NCI-H128 (cell line): ENCODE measurements around the gene C3orf20.

Experiments used
- DNase-seq: peaks from one replicate; lab custom pipeline; 2025; ENCODE audit not compliant: unreplicated experiment; lab: John Stamatoyannopoulos, UW

Gene C3orf20

DNA sequence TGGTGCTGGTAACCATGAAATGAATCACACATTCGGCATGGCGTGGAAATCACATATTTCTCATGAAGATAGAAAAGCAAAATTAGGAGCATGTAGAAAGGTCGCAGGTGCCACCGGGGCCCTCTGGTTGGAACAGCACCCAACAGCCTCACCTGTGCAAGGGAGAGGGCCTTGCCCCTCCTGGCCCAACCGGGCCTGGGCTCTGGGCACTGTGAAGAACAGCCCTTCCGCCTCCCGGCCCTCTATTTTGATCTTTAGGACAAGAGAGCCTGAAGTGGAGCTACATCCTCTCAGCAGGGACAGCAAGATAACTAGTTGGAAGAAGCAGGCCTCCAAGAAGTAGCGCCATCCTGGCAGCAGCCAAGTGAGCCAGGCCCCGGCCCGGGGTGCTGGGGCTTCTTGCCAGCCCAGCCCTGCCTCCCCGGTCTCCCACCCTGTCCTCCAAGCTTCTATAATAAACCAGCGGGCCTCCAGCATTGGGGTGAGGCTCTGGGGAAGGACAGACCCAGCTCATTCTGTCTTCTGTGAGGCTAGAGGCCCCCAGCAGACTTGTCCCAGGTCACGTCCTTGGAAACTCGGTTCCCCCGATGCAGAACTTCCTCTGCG, 97.7 kb downstream of the C3orf20 start:
- DNase-seq, result no peak

DNA sequence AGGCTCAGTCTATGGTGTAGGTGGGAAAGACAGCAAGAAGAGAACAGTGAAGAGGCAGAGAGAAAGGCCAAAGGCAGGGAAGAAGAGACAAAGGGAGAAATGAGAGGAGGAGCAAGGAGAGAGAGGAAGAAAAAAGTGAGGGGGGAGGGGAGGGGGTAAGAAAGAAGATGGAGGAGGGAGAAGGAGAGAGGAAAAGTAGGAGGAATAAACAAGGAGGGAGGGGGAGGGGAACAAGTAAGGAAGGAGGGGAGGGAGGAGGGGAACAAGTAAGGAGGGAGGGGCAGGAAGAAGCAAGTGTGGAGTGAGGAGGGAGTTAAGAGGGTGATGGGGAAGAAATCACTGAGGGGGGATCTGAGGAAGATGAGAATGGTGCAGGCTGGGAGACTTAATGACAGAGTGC, 98.3 kb downstream of the C3orf20 start:
- no peak for DNase-seq

DNA sequence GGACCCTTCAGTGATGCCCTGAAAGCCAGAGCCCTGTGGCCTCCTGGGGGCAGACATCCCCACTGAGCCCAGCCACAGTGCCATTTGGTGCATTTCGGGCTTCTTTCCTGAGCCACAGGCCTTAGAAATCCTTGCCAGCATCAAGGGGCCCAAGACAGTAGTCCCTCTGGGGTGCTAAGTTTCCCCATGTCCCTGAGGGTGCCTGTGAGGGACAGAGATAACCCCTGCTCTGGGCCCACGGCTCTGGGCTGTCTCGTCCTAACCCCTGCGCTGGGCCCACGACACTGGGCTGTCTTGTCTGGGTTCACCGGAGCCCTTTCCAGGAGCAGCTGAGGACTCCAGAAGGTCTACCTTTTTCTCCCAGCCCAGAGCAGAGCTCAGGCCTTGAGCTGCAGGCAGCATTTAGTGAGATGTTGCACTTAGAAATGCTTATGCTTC, 98.8 kb downstream of the C3orf20 start:
- no peak for DNase-seq

DNA sequence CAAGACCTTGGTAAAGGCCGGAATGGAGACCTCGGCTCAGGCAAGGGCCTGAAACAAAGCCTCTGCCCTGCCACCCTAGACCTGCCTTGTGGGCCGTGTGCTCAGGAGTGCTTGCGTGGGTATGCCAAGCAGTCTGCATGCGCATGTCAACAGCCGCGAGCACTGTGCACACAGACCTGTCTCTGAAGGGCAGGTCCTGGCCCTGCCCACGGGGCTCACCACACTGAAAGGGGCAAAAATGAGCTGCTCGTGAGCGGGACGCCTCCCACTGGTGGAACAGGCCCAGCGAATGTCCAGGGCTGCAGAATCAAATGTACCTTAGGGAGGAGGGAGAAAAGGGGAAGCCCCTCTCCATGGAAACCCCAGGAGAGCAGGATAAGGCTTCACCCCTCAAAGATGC, 99.5 kb downstream of the C3orf20 start:
- DNase-seq, result no peak

DNA sequence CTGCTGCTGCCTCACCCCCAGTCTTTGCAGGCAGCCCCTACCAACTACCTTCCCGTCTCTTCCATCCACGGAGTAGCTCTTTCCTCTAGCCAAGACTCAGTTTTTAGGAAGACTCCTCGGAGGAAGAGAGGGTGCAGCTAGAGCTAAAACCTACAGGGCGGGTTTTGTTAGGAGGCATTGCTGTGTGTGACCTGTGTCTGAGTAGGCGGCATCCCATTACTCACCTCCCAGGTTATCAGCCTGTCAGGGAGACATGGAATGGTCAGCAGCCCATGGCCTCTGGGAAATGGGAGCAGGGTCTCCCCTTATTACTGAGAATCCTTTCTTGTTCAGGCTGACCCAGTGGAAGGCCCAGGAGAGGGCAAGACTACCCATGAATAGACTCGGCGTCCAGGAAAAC, 100.1 kb downstream of the C3orf20 start:
- DNase-seq, result no peak

DNA sequence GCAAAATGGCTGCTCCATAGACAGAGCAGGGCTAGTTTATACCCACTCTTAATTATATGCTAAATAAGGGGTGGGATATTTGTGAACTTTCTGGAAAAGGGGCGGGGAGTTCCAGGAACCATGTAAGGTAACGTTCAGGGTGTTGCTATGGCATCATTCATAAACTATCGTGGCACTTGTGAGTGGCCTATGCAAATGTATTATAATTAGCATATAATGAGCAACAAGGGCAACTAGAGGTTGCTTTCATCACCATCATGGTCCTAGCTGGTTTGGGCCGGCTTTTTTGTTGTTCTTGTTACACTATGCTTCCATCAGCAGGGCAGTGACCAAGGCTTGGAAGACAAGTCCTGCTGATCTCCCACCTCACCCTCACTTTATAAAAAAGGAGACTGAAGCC, 100.6 kb downstream of the C3orf20 start:
- no peak for DNase-seq

DNA sequence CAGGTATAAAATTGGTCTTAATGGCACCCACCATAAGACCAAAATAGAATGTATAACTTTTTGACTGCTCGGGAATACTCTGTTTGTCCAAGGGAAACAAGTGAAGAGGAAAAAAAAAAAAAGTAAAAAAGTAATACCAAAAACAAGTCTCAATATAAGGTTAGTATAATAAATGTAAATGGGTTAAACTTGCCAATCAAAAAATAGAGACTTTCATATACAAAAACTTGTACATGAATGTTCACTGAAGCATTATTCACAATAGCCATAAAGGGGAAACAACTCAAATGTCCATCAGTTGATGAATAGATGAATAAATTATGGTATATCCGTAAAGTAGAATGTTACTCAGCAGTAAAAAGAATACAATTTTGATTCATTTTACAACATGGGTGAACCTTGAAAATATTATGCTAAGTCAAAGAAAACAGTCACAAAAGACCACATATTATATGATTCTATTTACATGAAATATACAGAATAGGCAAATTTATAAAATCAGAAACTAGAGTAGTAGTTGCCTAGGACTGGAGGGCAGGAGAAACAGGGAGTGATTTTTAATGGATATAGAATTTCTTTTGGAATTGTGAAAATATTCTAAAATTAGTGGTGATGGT, 104.2 kb downstream of the C3orf20 start:
- no peak for DNase-seq

DNA sequence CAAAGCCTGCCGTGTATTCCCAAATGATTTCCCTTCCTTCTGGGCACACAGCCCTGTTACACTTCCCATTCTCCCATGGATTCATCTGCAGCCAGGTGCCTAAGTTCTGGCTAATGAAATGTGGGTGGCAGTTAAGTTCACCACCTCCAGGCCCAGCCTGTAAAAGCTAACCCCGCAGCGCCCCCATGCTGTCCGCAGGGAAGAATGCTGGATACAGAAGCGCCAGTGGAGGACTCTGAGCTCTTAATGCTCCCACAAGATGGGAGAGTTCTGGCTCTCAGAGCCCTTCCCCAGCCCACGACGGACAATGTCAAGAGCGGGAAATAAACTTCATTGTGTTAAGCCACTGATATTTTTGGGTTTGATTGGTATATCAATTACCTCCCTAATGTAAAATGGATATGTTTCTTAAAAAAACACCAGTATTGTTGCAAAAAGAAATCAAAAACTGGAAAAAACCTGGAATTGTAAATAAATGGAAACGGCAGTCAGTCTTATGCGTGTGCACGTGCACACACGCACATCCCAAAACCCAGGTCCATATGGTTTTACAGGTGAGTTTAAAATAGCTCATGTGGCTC, 106.1 kb downstream of the C3orf20 start:
- no peak for DNase-seq

DNA sequence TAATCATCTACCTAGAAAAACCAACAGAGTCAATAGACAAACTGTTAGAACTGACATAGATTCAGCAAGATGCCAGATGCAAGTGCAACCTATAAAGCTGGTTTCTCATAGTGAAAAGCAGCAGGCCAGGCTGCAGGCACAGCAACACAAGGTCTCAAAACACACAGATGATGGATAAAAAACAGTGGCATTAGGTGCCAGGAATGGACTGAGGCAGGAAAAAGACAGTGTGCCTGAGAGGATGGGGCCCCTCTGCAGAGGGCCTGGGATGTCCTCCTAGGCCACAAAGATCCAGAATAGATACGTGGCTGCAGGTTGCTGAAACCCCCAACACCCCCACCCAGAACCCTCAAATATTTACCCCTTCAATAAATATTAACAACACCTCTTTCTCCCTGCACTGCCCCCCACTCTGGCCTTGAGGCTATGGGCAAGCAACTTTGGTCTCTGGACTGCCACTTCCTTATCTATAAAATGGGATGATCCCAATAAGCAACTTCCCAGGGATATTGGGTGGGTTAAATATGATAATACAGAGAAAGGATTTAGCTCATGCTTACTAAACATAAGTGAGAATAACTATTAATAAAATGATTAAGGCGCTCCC, 108.6 kb downstream of the C3orf20 start:
- no peak for DNase-seq

DNA sequence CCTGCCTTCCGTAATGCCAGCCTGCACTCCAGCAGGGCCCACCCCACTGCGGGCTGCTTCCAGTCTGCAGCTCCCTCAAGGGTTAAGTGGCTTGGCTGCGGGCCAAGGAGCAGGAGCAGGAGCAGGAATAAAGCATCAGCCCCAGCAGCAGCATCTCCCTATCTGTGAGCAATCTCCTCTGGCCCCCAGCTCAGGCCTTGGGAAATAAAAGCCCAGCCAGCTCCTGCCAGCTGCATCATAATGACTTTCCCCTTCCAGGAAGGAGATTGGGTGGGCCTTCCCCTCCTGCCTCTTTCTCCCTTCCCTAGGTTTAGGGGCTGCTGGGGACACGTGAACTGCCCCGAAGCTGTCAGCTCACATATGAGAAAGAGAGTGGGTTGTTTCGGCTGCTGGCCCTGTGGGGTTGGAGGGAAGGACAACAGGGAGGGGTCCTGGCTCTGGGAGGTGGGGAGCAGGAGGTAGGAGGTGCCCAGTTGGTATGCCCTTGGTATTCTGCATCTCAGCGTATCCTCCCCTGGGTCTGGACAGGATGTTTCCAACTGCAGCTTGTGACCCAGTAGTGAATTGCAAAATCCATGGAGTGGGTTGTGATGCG, 109.2 kb downstream of the C3orf20 start:
- DNase-seq, result no peak

DNA sequence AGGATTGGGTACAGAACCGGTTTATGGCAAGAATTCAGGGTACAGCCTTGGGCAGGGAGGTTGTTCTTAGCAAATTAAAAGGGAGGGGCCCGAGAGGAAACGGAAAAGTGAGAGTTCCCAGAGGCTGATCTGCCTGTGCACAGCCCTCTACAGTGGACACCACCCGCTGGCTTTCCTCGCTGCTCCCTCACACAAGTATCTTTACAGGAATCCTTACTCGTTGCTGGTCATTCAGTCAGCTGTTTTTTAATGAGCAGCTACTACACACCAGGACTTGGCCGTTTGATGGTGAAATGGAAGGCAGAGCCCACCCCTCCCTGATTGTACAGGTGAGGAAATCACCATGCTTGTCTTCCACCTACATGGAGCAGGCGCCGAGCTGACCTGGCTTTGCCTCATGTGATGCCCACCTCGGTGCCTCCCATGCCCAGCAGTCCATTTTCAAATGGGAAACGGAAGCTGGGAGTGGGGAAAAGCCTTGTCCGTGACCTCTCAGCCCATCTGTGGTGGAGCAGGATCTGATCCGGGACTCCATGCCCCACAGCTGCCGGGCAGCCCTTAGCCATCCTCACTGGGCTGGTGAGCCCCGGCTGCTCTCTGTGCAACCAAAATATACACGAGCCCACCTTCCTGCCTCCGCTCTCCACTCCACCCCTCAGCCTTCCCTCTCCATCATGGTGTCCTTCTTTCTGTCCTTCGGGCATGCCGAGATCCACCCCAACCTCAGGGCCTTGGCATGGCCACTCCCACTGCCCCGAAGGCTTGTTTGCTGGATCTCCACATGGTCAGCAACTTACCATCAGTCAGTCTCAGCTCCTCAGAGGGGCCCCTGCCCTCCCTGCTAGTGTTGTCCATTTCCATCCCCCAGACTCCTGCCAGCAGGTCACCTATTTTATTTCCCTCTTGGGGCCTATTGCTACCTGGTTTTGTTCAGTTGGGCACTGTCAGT, 110.5 kb downstream of the C3orf20 start:
- DNase-seq, result no peak

DNA sequence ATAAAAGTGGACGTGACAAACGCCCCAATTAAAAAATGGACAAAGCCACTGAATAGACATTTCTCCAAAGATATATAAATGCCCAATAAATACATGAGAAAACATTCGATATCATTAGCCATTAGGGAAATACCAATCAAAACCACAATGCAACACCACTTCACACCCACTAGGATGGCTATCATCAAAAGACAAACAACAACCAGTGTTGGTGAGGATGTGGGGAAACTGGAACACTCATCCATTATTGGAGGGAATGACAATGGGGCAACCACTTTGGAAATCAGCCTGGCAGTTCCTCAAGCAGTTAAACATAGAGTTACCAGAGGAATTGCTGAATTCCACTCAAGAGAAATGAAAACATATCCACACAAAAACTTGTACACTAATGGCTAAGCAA, 111.4 kb downstream of the C3orf20 start:
- DNase-seq, result no peak

DNA sequence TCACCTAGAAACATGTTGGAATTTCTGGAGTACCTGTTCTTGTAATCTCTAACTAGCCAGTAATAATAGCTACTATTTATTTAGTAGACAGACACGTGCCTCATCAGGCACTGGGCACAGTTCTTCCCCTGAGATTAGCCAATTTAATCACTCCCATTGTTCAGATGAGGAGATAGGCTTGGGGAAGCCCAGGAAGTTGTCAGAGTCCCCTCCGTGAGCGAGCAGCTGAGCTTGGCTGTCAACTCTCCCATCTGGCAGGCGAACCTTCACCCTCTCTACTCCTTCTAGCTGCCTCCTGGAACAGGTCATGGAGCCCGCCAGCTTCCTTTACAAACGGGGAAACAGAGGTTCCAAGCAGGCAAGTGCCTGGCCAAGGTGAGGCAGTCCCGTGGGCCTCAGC, 112.7 kb downstream of the C3orf20 start:
- no peak for DNase-seq

DNA sequence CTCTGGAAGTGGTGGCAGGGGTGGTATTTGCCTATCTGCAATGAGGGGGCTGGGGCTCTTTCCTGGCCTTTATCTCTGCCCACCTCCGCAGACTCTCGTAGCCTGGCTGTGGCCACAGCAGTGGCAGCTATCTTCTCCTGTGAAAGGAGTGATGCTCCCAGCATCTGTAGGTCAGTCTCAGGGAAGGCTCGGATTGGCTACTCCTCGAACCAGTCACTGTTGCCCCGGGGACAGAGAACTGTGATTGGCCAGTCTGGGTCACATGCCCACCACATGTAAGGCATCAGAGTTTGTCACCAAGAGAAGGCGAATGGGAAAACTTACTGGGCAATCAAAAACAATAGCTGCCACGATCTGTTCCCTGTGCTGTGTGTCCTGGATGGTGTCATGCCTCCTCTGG, 113.7 kb downstream of the C3orf20 start:
- DNase-seq, result no peak

DNA sequence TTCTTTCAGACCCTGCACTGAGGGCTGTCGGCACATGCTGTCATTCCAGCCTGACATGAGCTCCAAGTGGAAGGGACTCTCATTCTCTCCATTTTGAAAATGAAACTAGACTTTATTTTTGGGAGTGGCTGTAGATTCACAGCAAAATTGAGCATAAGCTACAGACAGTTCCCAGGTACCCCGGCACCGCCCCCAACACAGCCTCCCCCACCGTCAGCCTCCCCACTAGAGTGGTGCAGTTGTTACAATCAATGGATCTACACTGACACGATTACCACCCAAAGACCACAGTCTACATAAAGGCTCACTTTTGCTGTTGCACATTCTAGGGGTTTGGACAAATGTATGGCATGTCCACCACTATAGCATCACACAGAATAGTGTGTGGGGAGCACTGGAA, 114.3 kb downstream of the C3orf20 start:
- no peak for DNase-seq

DNA sequence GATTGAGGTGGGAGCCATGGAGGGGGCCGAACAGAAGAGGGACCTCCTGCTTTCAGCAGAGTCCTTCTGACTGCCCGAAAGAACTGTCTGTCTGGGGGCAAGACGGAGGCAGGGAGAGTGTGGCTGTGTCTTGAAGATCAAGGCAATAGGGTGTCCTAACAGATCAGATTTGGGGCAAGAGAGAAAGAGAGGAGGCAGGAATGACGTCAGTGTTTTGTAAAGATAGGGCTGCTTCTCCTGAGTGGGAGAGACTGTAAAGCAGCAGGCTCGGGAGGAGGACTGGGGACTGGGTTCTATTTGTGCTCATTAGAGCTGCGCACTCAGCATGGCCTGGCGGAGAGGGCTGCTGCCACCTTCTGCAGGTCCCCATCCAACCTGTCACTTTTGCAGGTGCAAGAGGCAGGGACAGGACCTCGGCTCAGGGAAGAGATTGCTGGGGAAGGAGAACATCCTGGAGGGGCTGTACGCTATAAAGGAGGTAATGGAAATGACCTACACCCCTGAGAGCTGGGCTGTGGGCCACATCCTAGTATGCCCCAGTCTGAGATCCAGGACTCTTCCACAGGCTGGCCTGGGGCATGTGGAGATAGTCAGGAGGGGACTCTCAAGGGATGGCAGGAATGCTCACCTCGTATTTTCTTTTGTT, 114.8 kb downstream of the C3orf20 start:
- DNase-seq, result no peak

DNA sequence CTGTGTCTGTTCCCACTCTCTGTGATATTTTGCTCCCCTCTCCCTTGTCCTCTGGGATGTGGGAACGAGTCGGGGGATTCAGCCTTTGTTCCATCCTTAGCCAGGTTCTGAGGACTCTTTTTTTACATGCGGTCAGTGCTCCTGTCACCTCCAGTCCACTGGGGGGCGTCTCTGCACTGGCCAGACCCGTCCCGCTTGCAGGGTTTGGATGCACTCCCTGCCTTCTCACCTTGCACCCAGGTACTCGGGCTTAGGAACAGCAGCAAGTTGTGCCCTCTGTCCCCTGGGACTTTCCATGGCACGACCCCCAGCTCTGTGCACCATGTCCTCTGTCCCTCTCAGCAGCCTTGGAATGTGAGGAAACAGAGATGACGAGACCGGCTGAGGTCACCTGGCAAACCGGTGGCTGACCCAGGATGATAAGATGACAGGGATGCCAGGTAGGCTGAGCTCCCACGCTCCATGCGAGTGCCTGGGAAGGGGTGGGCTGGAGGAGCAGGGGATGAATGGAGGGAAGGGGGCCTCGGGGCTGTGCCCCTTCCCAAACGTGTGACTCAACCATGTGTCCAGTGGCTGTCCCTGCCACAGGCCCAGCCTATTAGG, 116.5 kb downstream of the C3orf20 start:
- no peak for DNase-seq

DNA sequence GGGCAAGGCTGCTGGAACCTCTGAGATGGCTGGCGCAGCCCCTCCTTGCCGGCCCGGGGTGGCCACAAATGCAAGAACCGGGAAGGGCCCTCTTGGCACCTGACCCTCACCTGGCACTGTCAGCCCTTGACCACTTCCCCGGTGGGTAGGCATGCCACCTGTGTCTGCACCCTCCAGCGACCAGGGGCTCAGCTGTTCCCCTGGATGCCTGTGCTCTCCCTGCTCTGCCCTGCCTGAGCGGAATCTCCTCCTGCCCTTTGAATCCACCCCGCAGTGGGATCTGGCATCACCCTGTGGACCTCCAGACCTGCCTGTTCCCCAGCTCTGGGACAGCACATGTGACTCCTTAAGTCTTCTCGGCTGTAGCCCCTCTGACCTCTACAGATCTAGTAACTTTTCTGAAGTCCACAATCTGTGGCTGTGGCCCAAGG, 117.8 kb downstream of the C3orf20 start:
- DNase-seq, result no peak

DNA sequence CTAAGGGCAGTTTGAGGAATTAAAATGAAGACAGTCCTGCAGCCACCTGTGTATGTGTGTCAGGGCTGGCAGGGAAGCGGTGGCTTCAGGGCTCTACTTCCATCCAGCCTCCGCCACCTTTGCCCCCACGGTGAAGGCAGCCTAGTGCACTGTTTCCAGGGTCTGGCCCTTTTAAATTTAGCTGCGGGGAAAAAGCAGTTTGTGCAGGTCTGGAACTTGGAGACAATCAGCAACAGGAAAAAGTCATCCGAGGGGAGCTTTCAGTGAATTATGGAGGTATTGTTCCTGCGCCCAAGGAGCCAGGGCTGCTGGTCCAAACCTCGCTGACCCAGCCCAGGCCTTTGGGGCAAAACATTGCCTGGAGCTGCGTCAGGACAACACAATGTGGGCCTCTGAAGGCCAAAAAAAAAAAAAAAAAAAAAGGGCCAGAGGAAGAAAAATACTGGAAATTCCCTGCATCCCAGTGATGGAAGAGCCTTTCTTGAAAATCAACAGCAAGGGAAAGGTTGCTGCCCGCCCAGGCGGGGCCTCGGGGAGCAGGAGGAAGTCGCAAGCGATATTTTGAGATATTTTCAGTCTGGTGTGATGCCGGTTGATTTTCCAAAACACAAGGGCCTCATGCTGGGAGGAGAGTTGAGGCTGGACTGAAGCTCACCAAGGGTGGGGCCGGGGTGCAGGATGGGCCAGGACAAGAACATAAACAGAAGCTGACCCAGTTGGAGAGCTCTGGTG, 118.4 kb downstream of the C3orf20 start:
- no peak for DNase-seq
